Mesendoderm (in vitro differentiated cells): ENCODE data around the gene RNF222.
"Not testable (repeated sequence)": the region's sequence is repeated elsewhere in the genome, so short reads cannot be mapped to it uniquely, and the experiment has no call there.

Source experiments
- DNase-seq: peaks from one replicate; pipeline ENCODE4 v3.0.0; 2013
- H2AK5ac ChIP-seq: 2 replicates; pipeline ENCODE4 v1.6.1; 2013; ENCODE audit warnings: low read length, inconsistent platforms
- H2BK120ac ChIP-seq: 2 replicates; pipeline ENCODE4 v1.6.1; 2013; ENCODE audit warnings: low read depth, mild to moderate bottlenecking, low read length, moderate library complexity, mixed read lengths
- H2BK15ac ChIP-seq: replicated peaks from 2 replicates; pipeline ENCODE4 v1.6.1; 2013; ENCODE audit warnings: low read depth, mild to moderate bottlenecking, moderate library complexity
- H2BK5ac ChIP-seq: 2 replicates; pipeline ENCODE4 v1.6.1; 2013; ENCODE audit warnings: low read length, inconsistent platforms
- H3K18ac ChIP-seq: 2 replicates; pipeline ENCODE4 v1.6.1; 2013; ENCODE audit warnings: mild to moderate bottlenecking, low read length, mixed read lengths
- H3K23ac ChIP-seq: one replicate; pipeline ENCODE4 v1.6.1; 2013; ENCODE audit warnings: low read length
- H3K27ac ChIP-seq: 2 replicates; pipeline ENCODE4 v1.5.1; 2013; ENCODE audit warnings: low read depth, mild to moderate bottlenecking, inconsistent platforms, low read length, moderate library complexity
- H3K27me3 ChIP-seq: 2 replicates; pipeline ENCODE4 v1.6.1; 2013; ENCODE audit warnings: low read length, control low read depth, mild to moderate bottlenecking, inconsistent platforms; ENCODE audit not compliant: insufficient read depth, poor library complexity
- H3K36me3 ChIP-seq: 2 replicates; pipeline ENCODE4 v1.6.1; 2013; ENCODE audit warnings: low read length, inconsistent platforms; ENCODE audit not compliant: control insufficient read depth, insufficient read depth
- H3K4ac ChIP-seq: one replicate; pipeline ENCODE4 v1.6.1; 2013; ENCODE audit warnings: low read depth, mild to moderate bottlenecking, low read length, moderate library complexity
- H3K4me1 ChIP-seq: 2 replicates; pipeline ENCODE4 v1.6.1; 2013; ENCODE audit warnings: low read depth, low read length, inconsistent platforms; ENCODE audit not compliant: control insufficient read depth
- H3K4me2 ChIP-seq: 2 replicates; pipeline ENCODE4 v1.6.1; 2013; ENCODE audit warnings: low read length
- H3K4me3 ChIP-seq: 2 replicates; pipeline ENCODE4 v1.5.1; 2013; ENCODE audit warnings: mild to moderate bottlenecking, low read length
- H3K56ac ChIP-seq: one replicate; pipeline ENCODE4 v1.6.1; 2013; ENCODE audit warnings: low read length
- H3K79me1 ChIP-seq: 2 replicates; pipeline ENCODE4 v1.6.1; 2013; ENCODE audit warnings: low read length, inconsistent platforms
- H3K79me2 ChIP-seq: 2 replicates; pipeline ENCODE4 v1.6.1; 2013; ENCODE audit warnings: mild to moderate bottlenecking, low read length; ENCODE audit not compliant: control insufficient read depth, insufficient read depth
- H3K9ac ChIP-seq: 2 replicates; pipeline ENCODE4 v1.6.1; 2013; ENCODE audit warnings: low read length, inconsistent platforms
- H4K5ac ChIP-seq: one replicate; pipeline ENCODE4 v1.6.1; 2013; ENCODE audit warnings: low read length
- H4K8ac ChIP-seq: one replicate; pipeline ENCODE4 v1.6.1; 2013; ENCODE audit warnings: low read depth, mild to moderate bottlenecking, control low read depth, low read length, moderate library complexity
- WGBS: extraction: QIAGEN DNeasy Blood & Tissue Kit; methylation state at CpG from one replicate; pipeline ENCODE4 v1.1.7; 2013; ENCODE audit warnings: low lambda C conversion rate, missing lambda C conversion rate; ENCODE audit not compliant: insufficient coverage; ENCODE audit errors: extremely low coverage; 5-methylcytosine and 5-hydroxymethylcytosine counted together

Gene RNF222

DNA sequence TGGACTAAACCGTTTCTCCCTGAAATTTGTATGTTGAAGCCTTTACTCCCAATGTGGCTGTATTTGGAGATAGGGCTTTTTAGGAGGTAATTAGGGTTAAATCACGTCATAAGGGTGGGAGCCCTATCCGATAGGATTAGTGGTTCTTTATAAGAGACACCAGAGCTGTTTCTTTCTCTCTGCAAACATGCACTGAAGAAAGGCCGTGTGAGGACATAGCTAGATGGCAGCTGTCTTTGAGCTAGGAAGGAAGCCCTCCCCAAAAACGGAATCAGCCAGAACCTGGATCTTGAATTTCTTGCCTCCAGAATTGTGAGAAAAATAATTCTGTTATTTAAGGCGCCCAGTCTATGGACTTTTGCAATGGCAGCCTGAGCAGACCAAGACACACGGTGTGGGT, 43.9 kb downstream of the RNF222 start:
- no peak overlapping the region for H3K18ac ChIP-seq
- H3K56ac ChIP-seq: no peak overlapping the region
- no CpG with 5 or more reads among the region's 7 CpGs for WGBS
- H2AK5ac ChIP-seq: no peak overlapping the region
- H3K9ac ChIP-seq: no peak overlapping the region
- H2BK15ac ChIP-seq: no peak overlapping the region
- no peaks in the 10 kb centered on the region for H3K79me1 ChIP-seq
- DNase-seq: no peak
- H4K8ac ChIP-seq: no peak overlapping the region
- H3K36me3 ChIP-seq: no peaks in the 10 kb centered on the region
- H2BK5ac ChIP-seq: no peak overlapping the region
- no peaks in the 10 kb centered on the region for H3K4me1 ChIP-seq
- no peak overlapping the region for H3K23ac ChIP-seq
- H4K5ac ChIP-seq: no peak overlapping the region
- H3K4me2 ChIP-seq: no peak overlapping the region
- no peak overlapping the region for H2BK120ac ChIP-seq
- no peaks in the 10 kb centered on the region for H3K27me3 ChIP-seq
- H3K27ac ChIP-seq: no peak overlapping the region
- H3K4ac ChIP-seq: no peak overlapping the region
- H3K79me2 ChIP-seq: no peaks in the 10 kb centered on the region
- no peak overlapping the region for H3K4me3 ChIP-seq

DNA sequence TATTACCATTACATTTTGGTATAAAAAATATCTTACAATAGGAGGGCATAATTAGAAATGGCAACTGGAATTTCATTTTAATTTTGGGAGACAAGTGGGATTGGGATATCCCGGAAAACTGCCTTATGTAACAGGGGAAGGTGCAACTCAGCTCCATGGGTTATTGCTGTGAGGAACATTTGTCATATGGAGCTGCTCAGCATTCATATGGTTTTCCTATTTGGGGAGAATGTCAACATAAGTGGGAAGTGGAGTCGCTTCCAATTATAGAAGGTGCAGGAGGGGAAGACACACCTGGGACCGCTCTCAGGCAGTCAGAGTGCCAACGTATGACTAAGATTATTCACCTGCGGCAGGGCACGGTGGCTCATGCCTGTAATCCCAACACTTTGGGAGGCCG, 47.3 kb downstream of the RNF222 start:
- H3K4ac ChIP-seq: no peak overlapping the region
- no peaks in the 10 kb centered on the region for H3K27me3 ChIP-seq
- H3K56ac ChIP-seq: no peak overlapping the region
- H2BK5ac ChIP-seq: no peak overlapping the region
- H2BK15ac ChIP-seq: no peak overlapping the region
- no peak overlapping the region for H3K4me3 ChIP-seq
- H3K27ac ChIP-seq: no peak overlapping the region
- H2AK5ac ChIP-seq: no peak overlapping the region
- H3K4me1 ChIP-seq: no peaks in the 10 kb centered on the region
- no peak for DNase-seq
- no peaks in the 10 kb centered on the region for H3K79me2 ChIP-seq
- H3K4me2 ChIP-seq: no peak overlapping the region
- no peaks in the 10 kb centered on the region for H3K36me3 ChIP-seq
- H2BK120ac ChIP-seq: no peak overlapping the region
- no peaks in the 10 kb centered on the region for H3K79me1 ChIP-seq
- no peak overlapping the region for H4K8ac ChIP-seq
- H4K5ac ChIP-seq: no peak overlapping the region
- H3K23ac ChIP-seq: no peak overlapping the region
- no peak overlapping the region for H3K18ac ChIP-seq
- WGBS: no CpG with 5 or more reads among the region's 7 CpGs
- H3K9ac ChIP-seq: no peak overlapping the region

DNA sequence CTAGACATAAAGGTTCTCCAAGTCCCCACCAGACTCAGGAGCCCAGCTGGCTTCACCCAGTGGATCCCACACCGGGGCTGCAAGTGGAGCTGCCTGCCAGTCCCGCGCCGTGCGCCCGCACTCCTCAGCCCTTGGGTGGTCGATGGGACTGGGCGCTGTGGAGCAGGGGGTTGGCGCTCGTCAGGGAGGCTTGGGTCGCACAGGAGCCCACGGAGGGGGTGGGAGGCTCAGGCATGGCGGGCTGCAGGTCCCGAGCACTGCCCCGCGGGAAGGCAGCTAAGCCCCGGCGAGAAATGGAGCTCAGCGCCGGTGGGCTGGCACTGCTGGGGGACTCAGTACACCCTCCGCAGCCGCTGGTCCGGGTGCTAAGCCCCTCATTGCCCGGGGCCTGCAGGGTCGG, 50.6 kb downstream of the RNF222 start:
- H3K79me2 ChIP-seq, DNase-seq, H3K4ac ChIP-seq, H3K4me2 ChIP-seq, H2BK15ac ChIP-seq, H3K4me3 ChIP-seq, H2AK5ac ChIP-seq, H3K79me1 ChIP-seq, H3K56ac ChIP-seq, H3K4me1 ChIP-seq, H3K27ac ChIP-seq, H3K23ac ChIP-seq, H4K5ac ChIP-seq, H3K36me3 ChIP-seq, H3K27me3 ChIP-seq, H2BK120ac ChIP-seq, H3K18ac ChIP-seq, H2BK5ac ChIP-seq, H4K8ac ChIP-seq, H3K9ac ChIP-seq: not testable (repeated sequence)
- no CpG with 5 or more reads among the region's 25 CpGs for WGBS

DNA sequence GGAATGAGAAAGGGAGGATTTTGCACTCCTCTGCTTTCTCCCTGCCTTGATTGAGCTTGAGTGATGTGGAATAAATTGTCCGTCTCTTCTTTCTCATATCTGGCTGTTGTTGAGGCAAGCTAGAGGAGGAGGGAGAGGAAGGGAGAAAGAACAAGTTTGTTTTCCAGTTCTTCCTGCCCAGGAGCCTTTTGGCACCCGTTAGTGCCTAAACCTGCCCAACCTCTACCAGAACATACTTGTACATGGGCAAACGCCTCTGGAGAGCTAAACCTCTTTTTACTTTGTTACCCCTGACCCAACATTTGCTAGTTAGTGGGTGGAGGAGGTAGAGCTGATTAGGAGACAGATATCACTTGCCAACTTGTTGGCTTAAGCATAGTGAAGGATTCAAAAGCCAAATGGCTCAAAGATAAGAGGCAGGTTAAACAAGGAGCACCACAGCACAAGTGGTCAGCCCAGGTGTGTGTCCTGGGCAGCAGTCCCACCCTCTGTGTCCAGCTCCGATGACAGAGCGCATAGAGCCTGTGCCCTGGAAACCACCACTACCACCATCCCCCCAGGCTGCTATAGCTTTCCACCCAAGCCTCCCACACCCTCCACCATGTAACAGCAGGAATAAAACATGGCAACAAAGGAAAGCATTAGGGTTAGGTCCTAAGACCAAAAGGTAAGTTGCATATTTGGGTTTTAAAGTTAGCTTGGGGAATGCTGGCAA, 51.5 kb downstream of the RNF222 start:
- DNase-seq: peak; percentile 27
- Histone ChIP-seq H3K4me3 (no peak overlapping the region), H2BK5ac (no peak overlapping the region), H2BK120ac (no peak overlapping the region), H3K56ac (no peak overlapping the region), H3K23ac (no peak overlapping the region), H2AK5ac (no peak overlapping the region), H3K36me3 (no peaks in the 10 kb centered on the region), H3K4me1 (peaks cover 2% of the 10 kb centered on the region), H3K9ac (no peak overlapping the region), H2BK15ac (no peak overlapping the region), H3K4me2 (no peak overlapping the region), H3K79me1 (no peaks in the 10 kb centered on the region), H4K8ac (no peak overlapping the region), H3K27ac (no peak overlapping the region), H3K79me2 (no peaks in the 10 kb centered on the region), H3K27me3 (no peaks in the 10 kb centered on the region), H3K4ac (no peak overlapping the region), H3K18ac (no peak overlapping the region), H4K5ac (no peak overlapping the region)
- WGBS: no CpG with 5 or more reads among the region's 5 CpGs

DNA sequence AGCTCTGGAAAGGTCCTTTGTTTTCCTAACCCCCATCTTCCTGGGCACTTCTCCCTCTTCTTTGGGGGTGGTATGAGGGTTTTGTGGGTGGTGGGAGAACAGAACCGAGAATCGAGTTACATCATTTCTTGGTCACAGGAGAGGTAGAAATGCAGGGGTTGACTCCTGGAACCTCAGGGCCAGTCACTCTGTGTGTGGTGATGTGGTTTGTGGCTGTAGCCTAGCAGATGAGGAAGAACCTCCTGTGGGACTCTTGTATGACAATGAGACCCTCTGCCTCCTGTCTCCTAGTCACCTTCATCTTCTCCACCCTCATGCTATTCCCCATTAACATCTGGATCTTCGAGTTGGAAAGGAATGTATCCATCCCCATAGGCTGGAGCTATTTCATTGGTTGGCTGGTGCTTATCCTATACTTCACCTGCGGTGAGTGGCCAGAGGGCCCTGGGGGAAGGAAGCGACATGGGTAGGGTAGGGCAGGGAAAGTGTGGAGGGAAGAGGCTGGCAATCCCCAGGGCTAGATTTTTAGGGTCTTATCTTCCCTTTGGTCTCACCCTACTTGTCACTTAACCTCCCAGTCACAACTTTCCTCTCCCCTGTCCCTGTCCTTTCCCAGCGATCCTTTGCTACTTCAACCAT, 52.5 kb downstream of the RNF222 start:
- peaks cover 2% of the 10 kb centered on the region for H3K4me1 ChIP-seq
- WGBS: no CpG with 5 or more reads among the region's 6 CpGs

More for the DNA sequence above, 52.5 kb downstream of the RNF222 start:
- Histone ChIP-seq H3K4me2 (no peak overlapping the region), H3K56ac (no peak overlapping the region), H2BK5ac (no peak overlapping the region), H3K79me1 (no peaks in the 10 kb centered on the region), H2BK120ac (no peak overlapping the region), H3K79me2 (no peaks in the 10 kb centered on the region), H4K8ac (no peak overlapping the region), H3K4ac (no peak overlapping the region), H3K27ac (no peak overlapping the region), H2BK15ac (no peak overlapping the region), H3K4me3 (no peak overlapping the region), H3K23ac (no peak overlapping the region), H4K5ac (no peak overlapping the region), H3K36me3 (no peaks in the 10 kb centered on the region), H3K27me3 (no peaks in the 10 kb centered on the region), H3K9ac (no peak overlapping the region), H3K18ac (no peak overlapping the region), H2AK5ac (no peak overlapping the region)
- DNase-seq: no peak
